ENCODE results near the gene ZBTB12.
"Not testable (repeated sequence)": the region's sequence is repeated elsewhere in the genome, so short reads cannot be mapped to it uniquely, and the experiment has no call there.

ZBTB12 gene

GRCh38 chr6:31920811-31921210 is 18.9 kb upstream of the ZBTB12 start:
- DNase-seq (ENCODE audit: low spot score), result no peak

GRCh38 chr6:31919624-31920303 is 17.9 kb upstream of the ZBTB12 start:
- no peak for DNase-seq (ENCODE audit: low spot score)

GRCh38 chr6:31918069-31918720 is 16.3 kb upstream of the ZBTB12 start:
- DNase-seq (ENCODE audit: low spot score), result no peak

GRCh38 chr6:31915756-31916155 is 13.9 kb upstream of the ZBTB12 start:
- DNase-seq (ENCODE audit: low spot score), result no peak

GRCh38 chr6:31915351-31915750 is 13.5 kb upstream of the ZBTB12 start:
- no peak for DNase-seq (ENCODE audit: low spot score)

GRCh38 chr6:31911826-31912585 is 10.1 kb upstream of the ZBTB12 start:
- no peak for DNase-seq (ENCODE audit: low spot score)

- not testable (repeated sequence) for DNase-seq (ENCODE audit: low spot score)
Measured at GRCh38 chr6:31909298-31909697, 7.4 kb upstream of the ZBTB12 start.

GRCh38 chr6:31908791-31909190 is 6.9 kb upstream of the ZBTB12 start:
- no peak for DNase-seq (ENCODE audit: low spot score)

GRCh38 chr6:31908255-31908654 is 6.4 kb upstream of the ZBTB12 start:
- DNase-seq (ENCODE audit: low spot score), result not testable (repeated sequence)

GRCh38 chr6:31907158-31907813 is 5.4 kb upstream of the ZBTB12 start:
- DNase-seq (ENCODE audit: low spot score), result peak; percentile 37

- not testable (repeated sequence) for DNase-seq (ENCODE audit: low spot score)
Measured at GRCh38 chr6:31906727-31907126, 4.8 kb upstream of the ZBTB12 start.

GRCh38 chr6:31906122-31906521 is 4.2 kb upstream of the ZBTB12 start:
- no peak for DNase-seq (ENCODE audit: low spot score)

- no peak for DNase-seq (ENCODE audit: low spot score)
Measured at GRCh38 chr6:31905041-31905440, 3.2 kb upstream of the ZBTB12 start.

GRCh38 chr6:31903957-31904356 is 2.1 kb upstream of the ZBTB12 start:
- DNase-seq (ENCODE audit: low spot score), result no peak

- DNase-seq (ENCODE audit: low spot score), result peak; percentile 37
Measured at GRCh38 chr6:31901415-31901952, 402 bp downstream of the ZBTB12 start.

GRCh38 chr6:31900917-31901414 is 920 bp downstream of the ZBTB12 start:
- no peak for DNase-seq (ENCODE audit: low spot score)

- no peak for DNase-seq (ENCODE audit: low spot score)
Measured at GRCh38 chr6:31899882-31900722, 1.8 kb downstream of the ZBTB12 start.

GRCh38 chr6:31899215-31899614 is 2.7 kb downstream of the ZBTB12 start:
- no peak for DNase-seq (ENCODE audit: low spot score)

- DNase-seq (ENCODE audit: low spot score), result peak; percentile 50
Measured at GRCh38 chr6:31898383-31899011, 3.4 kb downstream of the ZBTB12 start.

GRCh38 chr6:31897612-31898382 is 4.1 kb downstream of the ZBTB12 start, which contains the start of gene EHMT2:
TSS of gene EHMT2 (minus strand) at chr6:31897698. CDS start at chr6:31897677, 21 bp downstream.
- peak; percentile 88 for DNase-seq (ENCODE audit: low spot score)
